ENCODE results near the gene CLPSL2. TPM values are rescaled to one million over a fixed set of nuclear protein-coding genes. Genes with fewer than 3 reads are reported as not detected.

Gene CLPSL2
- polyA plus RNA-seq, 3 donors from 2014 or later: not detected

- H3K4me3 Mint-ChIP-seq: no peak overlapping the region
- peaks cover 5 to 14% (median 5%) of the 10 kb centered on the region in 3 donors for H3K27me3 Mint-ChIP-seq (ENCODE audit: low read depth in 3 of 3)
- H3K36me3 Mint-ChIP-seq: no peaks in the 10 kb centered on the region
- H3K27ac Mint-ChIP-seq: no peak overlapping the region
- no peaks in the 10 kb centered on the region for H3K9me3 Mint-ChIP-seq
- H3K4me1 Mint-ChIP-seq: no peaks in the 10 kb centered on the region
- DNase-seq: no peak
Observed at GRCh38 chr6:35755278-35755924, 21.0 kb upstream of the CLPSL2 start.

- no peak for DNase-seq
Observed at GRCh38 chr6:35757456-35758123, 18.8 kb upstream of the CLPSL2 start.

GRCh38 chr6:35759426-35759825 lies 17.0 kb upstream of the CLPSL2 start:
- H3K4me3 Mint-ChIP-seq: no peak overlapping the region
- peaks cover 13 to 24% (median 18%) of the 10 kb centered on the region in 3 donors for H3K27me3 Mint-ChIP-seq (ENCODE audit: low read depth in 3 of 3)
- no peaks in the 10 kb centered on the region for H3K4me1 Mint-ChIP-seq
- no peaks in the 10 kb centered on the region for H3K36me3 Mint-ChIP-seq
- H3K9me3 Mint-ChIP-seq: no peaks in the 10 kb centered on the region
- DNase-seq: no peak
- H3K27ac Mint-ChIP-seq: no peak overlapping the region

More at GRCh38 chr6:35757456-35758123, 18.8 kb upstream of the CLPSL2 start:
- H3K36me3 Mint-ChIP-seq: no peaks in the 10 kb centered on the region
- no peaks in the 10 kb centered on the region for H3K4me1 Mint-ChIP-seq
- H3K4me3 Mint-ChIP-seq: no peak overlapping the region
- H3K9me3 Mint-ChIP-seq: no peaks in the 10 kb centered on the region
- H3K27me3 Mint-ChIP-seq (ENCODE audit: low read depth in 3 of 3): peaks cover 8 to 18% (median 13%) of the 10 kb centered on the region in 3 donors
- peak overlapping the region in 1 of 6 donors; percentile 50 for H3K27ac Mint-ChIP-seq

- DNase-seq: no peak
Observed at GRCh38 chr6:35765739-35766138, 10.7 kb upstream of the CLPSL2 start.

GRCh38 chr6:35769211-35769610 lies 7.2 kb upstream of the CLPSL2 start:
- Mint-ChIP-seq H3K27me3 (ENCODE audit: low read depth in 3 of 3) (peaks cover 0 to 8% (median 7%) of the 10 kb centered on the region in 3 donors), H3K36me3 (no peaks in the 10 kb centered on the region), H3K4me3 (no peak overlapping the region), H3K4me1 (no peaks in the 10 kb centered on the region), H3K27ac (no peak overlapping the region), H3K9me3 (no peaks in the 10 kb centered on the region)
- no peak for DNase-seq

More at GRCh38 chr6:35765739-35766138, 10.7 kb upstream of the CLPSL2 start:
- Mint-ChIP-seq H3K36me3 (no peaks in the 10 kb centered on the region), H3K4me1 (no peaks in the 10 kb centered on the region), H3K4me3 (no peak overlapping the region), H3K9me3 (no peaks in the 10 kb centered on the region), H3K27me3 (ENCODE audit: low read depth in 3 of 3) (peaks cover 7 to 29% (median 20%) of the 10 kb centered on the region in 3 donors), H3K27ac (no peak overlapping the region)

GRCh38 chr6:35771343-35771627 lies 5.1 kb upstream of the CLPSL2 start:
- peaks cover 2 to 12% (median 7%) of the 10 kb centered on the region in 3 donors for H3K27me3 Mint-ChIP-seq (ENCODE audit: low read depth in 3 of 3)
- H3K4me1 Mint-ChIP-seq: peaks cover 0 to 3% of the 10 kb centered on the region in 2 donors
- no peaks in the 10 kb centered on the region for H3K36me3 Mint-ChIP-seq
- no peak for DNase-seq
- H3K4me3 Mint-ChIP-seq: no peak overlapping the region
- H3K9me3 Mint-ChIP-seq: no peaks in the 10 kb centered on the region
- no peak overlapping the region for H3K27ac Mint-ChIP-seq

GRCh38 chr6:35774116-35774794 lies 2.1 kb upstream of the CLPSL2 start:
- Mint-ChIP-seq H3K27ac (no peak overlapping the region), H3K27me3 (ENCODE audit: low read depth in 3 of 3) (peaks cover 7 to 11% (median 8%) of the 10 kb centered on the region in 3 donors), H3K9me3 (no peaks in the 10 kb centered on the region), H3K4me1 (peaks cover 0 to 8% of the 10 kb centered on the region in 2 donors), H3K4me3 (no peak overlapping the region), H3K36me3 (no peaks in the 10 kb centered on the region)
- DNase-seq: no peak

GRCh38 chr6:35775031-35775430 lies 1.4 kb upstream of the CLPSL2 start:
- DNase-seq: no peak
- Mint-ChIP-seq H3K27me3 (ENCODE audit: low read depth in 3 of 3) (peaks cover 8 to 11% (median 8%) of the 10 kb centered on the region in 3 donors), H3K4me1 (peaks cover 0 to 8% of the 10 kb centered on the region in 2 donors), H3K4me3 (no peak overlapping the region), H3K9me3 (no peaks in the 10 kb centered on the region), H3K36me3 (no peaks in the 10 kb centered on the region), H3K27ac (no peak overlapping the region)

- Mint-ChIP-seq H3K4me1 (peaks cover 0 to 8% of the 10 kb centered on the region in 2 donors), H3K27ac (no peak overlapping the region), H3K27me3 (ENCODE audit: low read depth in 3 of 3) (peaks cover 11 to 14% (median 13%) of the 10 kb centered on the region in 3 donors), H3K4me3 (peak overlapping the region; percentile 30 to 73 (median 62)), H3K36me3 (no peaks in the 10 kb centered on the region), H3K9me3 (no peaks in the 10 kb centered on the region)
- DNase-seq: no peak
Observed at GRCh38 chr6:35777356-35778102, 1.1 kb downstream of the CLPSL2 start.

- Mint-ChIP-seq H3K4me1 (peaks cover 0 to 8% of the 10 kb centered on the region in 2 donors), H3K4me3 (no peak overlapping the region), H3K27ac (no peak overlapping the region), H3K36me3 (no peaks in the 10 kb centered on the region), H3K27me3 (ENCODE audit: low read depth in 3 of 3) (peaks cover 11 to 17% (median 13%) of the 10 kb centered on the region in 3 donors), H3K9me3 (no peaks in the 10 kb centered on the region)
- no peak for DNase-seq
Observed at GRCh38 chr6:35778437-35778836, 2.0 kb downstream of the CLPSL2 start.

GRCh38 chr6:35780719-35781118 lies 4.3 kb downstream of the CLPSL2 start, which contains the start of gene CLPSL1:
TSS of gene CLPSL1 (plus strand) at chr6:35781019. CDS start at chr6:35781111, 92 bp downstream.
- Mint-ChIP-seq H3K4me1 (peaks cover 0 to 7% of the 10 kb centered on the region in 2 donors), H3K4me3 (no peak within 1 kb of the TSS), H3K27me3 (ENCODE audit: low read depth in 3 of 3) (peaks cover 11 to 19% (median 11%) of the 10 kb centered on the region in 3 donors), H3K9me3 (no peaks in the 10 kb centered on the region), H3K27ac (no peak within 1 kb of the TSS), H3K36me3 (no peaks in the 10 kb centered on the region)
- no peak for DNase-seq

GRCh38 chr6:35781290-35781689 lies 4.9 kb downstream of the CLPSL2 start:
- no peaks in the 10 kb centered on the region for H3K9me3 Mint-ChIP-seq
- no peak overlapping the region for H3K27ac Mint-ChIP-seq
- H3K4me3 Mint-ChIP-seq: no peak overlapping the region
- H3K4me1 Mint-ChIP-seq: peaks cover 0 to 4% of the 10 kb centered on the region in 2 donors
- H3K27me3 Mint-ChIP-seq (ENCODE audit: low read depth in 3 of 3): peaks cover 7 to 19% (median 11%) of the 10 kb centered on the region in 3 donors
- DNase-seq: no peak
- no peaks in the 10 kb centered on the region for H3K36me3 Mint-ChIP-seq

- Mint-ChIP-seq H3K9me3 (no peaks in the 10 kb centered on the region), H3K27ac (no peak overlapping the region), H3K27me3 (ENCODE audit: low read depth in 3 of 3) (peaks cover 6 to 19% (median 8%) of the 10 kb centered on the region in 3 donors), H3K4me3 (no peak overlapping the region), H3K4me1 (peaks cover 0 to 2% of the 10 kb centered on the region in 2 donors), H3K36me3 (no peaks in the 10 kb centered on the region)
- no peak for DNase-seq
Observed at GRCh38 chr6:35782424-35782823, 6.0 kb downstream of the CLPSL2 start.
